Heart right ventricle (tissue), 16 donors: Measurements from ENCODE around the gene NHSL2. TPM values are rescaled to one million over a fixed set of nuclear protein-coding genes. Genes with fewer than 3 reads are reported as not detected.

Source experiments
- ATAC-seq, 8 donors: fragments of 200-7000 bp; cut with Tn5 transposase; one replicate each; pipeline ENCODE4 v1.9.1; 2020; ENCODE audit warnings: mild to moderate bottlenecking in 8 of 8, moderate library complexity in 8 of 8, moderate number of reproducible peaks in 1 of 8
- DNase-seq, 2 donors: peaks; one replicate each; pipeline ENCODE4 v3.0.0-alpha.2; 2020
- H3K27ac ChIP-seq, 10 donors: fragments of 200-600 bp; sonication (generic) in 2 of 10; one replicate each; pipeline versions ENCODE4 v1.5.0 to v1.8.0; 2020 to 2022; ENCODE audit warnings: mild to moderate bottlenecking in 3 of 10
- H3K27me3 ChIP-seq, 7 donors: fragments of 200-600 bp; one replicate each; pipeline ENCODE4 v1.8.0; 2021 to 2022; ENCODE audit warnings: mild to moderate bottlenecking in 2 of 7
- H3K36me3 ChIP-seq, 9 donors: fragments of 200-600 bp; sonication (generic) in 1 of 9; one replicate each; pipeline versions ENCODE4 v1.5.0 to v1.8.0; 2020 to 2022; ENCODE audit warnings: mild to moderate bottlenecking in 2 of 9
- H3K4me1 ChIP-seq, 9 donors: fragments of 200-600 bp; sonication (generic) in 1 of 9; one replicate each; pipeline versions ENCODE4 v1.5.0 to v1.8.0; 2020 to 2022; ENCODE audit warnings: mild to moderate bottlenecking in 4 of 9
- H3K4me3 ChIP-seq, 10 donors: fragments of 200-600 bp; sonication (generic) in 2 of 10; one replicate each; pipeline versions ENCODE4 v1.5.0 to v1.8.0; 2020 to 2022; ENCODE audit warnings: mild to moderate bottlenecking in 7 of 10, moderate library complexity in 2 of 10
- H3K9me3 ChIP-seq, 11 donors: fragments of 200-600 bp in 10 of 11; sonication (generic) in 2 of 11; one replicate each; pipeline versions ENCODE4 v1.5.0 to v1.8.0; 2013 to 2022; ENCODE audit warnings: mild to moderate bottlenecking in 2 of 11, control low read depth in 1 of 11, moderate library complexity in 1 of 11
- WGBS, 2 donors: extraction: QIAGEN DNeasy Blood & Tissue Kit; methylation state at CpG; one replicate each; pipeline ENCODE4 v1.1.7; 2013; ENCODE audit warnings: inconsistent platforms in 1 of 2; 5-methylcytosine and 5-hydroxymethylcytosine counted together
- intact Hi-C, 10 donors: fragments of 100-400 bp; cut with DNase I; formaldehyde crosslinking; loops; one replicate each; pipeline versions ENCODE4 v1.11.1 to v1.14.2; 2022
- polyA plus RNA-seq, 2 donors: library from polyadenylated mRNA; stranded (reverse); fragments of 200-250 nt; gene quantifications; one replicate each; pipeline ENCODE4 v1.2.3, GENCODE V29; 2013
- total RNA-seq, 10 donors: library from RNA; stranded (reverse); fragmentation: NEBNext Ultra II Directional in 3 of 10; extraction: Animal tissue kit (Norgen Biotek cat#: 25700) in 3 of 10; gene quantifications; one replicate each; pipeline versions ENCODE4 v1.2.1 to v1.2.4, GENCODE V29; 2021 to 2023
- TF ChIP-seq, protein P1 (sequence below), 9 donors: fragments of 200-600 bp; sonication (generic) in 2 of 9; IDR thresholded peaks; one replicate each; pipeline versions ENCODE4 v1.5.0 to v1.8.0; 2021 to 2022; ENCODE audit warnings: antibody characterized with exemption in 9 of 9, mild to moderate bottlenecking in 5 of 9, moderate library complexity in 1 of 9
- donor health status: Arrhythmogenic right ventricular cardiomyopathy.
- donor health status: ischemic (EF 13 %, LVEDD 7.1; RV severe dilation, severe dysfunction).
- donor health status: healthy with polysubstance abuse.
- donor health status: DM: no; HTN: yes; CAD: no.
- donor health status: DM: no; HTN: no; CAD: no.
- donor health status: ischemic (EF 25% LVEDD 6.9; RV normal size, moderate dysfunction).
- donor health status: ischemic (EF 25% LVEDD 5.7; RV mildly dilated, moderate dysfunction).
- donor health status: healthy.
- donor health status: DM: yes; HTN: yes; CAD: no.
- donor health status: Ischemic cardiomyopathy.
- donor health status: ischemic (EF 35%, LVEDD 5.7; RV mildly dilated, moderate dysfunction).
- donor health status: nonischemic (EF 11% LVEDD 7.7; RV severe dilation, severe dysfunction).
- donor health status: DM: yes; HTN: yes; CAD: no.
- donor health status: PGD.
- donor health status: ischemic (EF 29% LVEDD 5.4; RV normal size, mild dysfunction).
- donor health status: nonischemic (EF 23%, LVEDD 6.1; RV moderate dilation, normal function).

Gene NHSL2
- total and polyA plus RNA-seq, 12 donors = 0.86 to 8.4 (median 6.2) TPM

DNA sequence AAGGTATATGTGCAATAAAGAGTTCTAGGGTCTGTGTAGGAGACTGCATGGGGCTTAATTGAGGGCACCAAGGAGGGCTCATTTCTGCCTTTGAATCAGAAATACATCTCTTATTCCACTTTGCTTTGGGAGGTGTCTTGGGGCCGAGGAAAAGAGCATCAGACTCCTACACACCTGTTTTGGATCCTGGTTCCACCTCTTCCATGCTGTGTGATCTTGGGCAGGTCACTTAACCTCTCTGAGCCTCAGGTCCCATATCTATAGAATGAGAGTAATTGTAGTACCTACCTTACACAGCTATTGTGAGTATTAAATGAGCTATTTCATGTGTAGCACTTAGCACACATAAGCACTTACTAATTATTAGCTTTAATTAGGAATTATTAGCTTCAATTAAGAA is 120.5 kb downstream of the NHSL2 start:
- ATAC-seq (no peak), DNase-seq (no peak)
- H3K36me3 ChIP-seq = no peaks in the 10 kb centered on the region
- H3K27ac ChIP-seq = no peak overlapping the region
- peaks cover 0 to 9% (median 0%) of the 10 kb centered on the region in 9 donors for H3K4me1 ChIP-seq
- H3K9me3 ChIP-seq = peaks cover 0 to 6% (median 0%) of the 10 kb centered on the region in 11 donors
- 89 to 100% methylated on average over 1 of the region's 1 CpG for WGBS, 2 donors
- no peak overlapping the region for H3K4me3 ChIP-seq
- intact Hi-C loops = no loop called here
- peaks cover 0 to 44% (median 0%) of the 10 kb centered on the region in 7 donors for H3K27me3 ChIP-seq
- TF ChIP-seq, protein P1, sequence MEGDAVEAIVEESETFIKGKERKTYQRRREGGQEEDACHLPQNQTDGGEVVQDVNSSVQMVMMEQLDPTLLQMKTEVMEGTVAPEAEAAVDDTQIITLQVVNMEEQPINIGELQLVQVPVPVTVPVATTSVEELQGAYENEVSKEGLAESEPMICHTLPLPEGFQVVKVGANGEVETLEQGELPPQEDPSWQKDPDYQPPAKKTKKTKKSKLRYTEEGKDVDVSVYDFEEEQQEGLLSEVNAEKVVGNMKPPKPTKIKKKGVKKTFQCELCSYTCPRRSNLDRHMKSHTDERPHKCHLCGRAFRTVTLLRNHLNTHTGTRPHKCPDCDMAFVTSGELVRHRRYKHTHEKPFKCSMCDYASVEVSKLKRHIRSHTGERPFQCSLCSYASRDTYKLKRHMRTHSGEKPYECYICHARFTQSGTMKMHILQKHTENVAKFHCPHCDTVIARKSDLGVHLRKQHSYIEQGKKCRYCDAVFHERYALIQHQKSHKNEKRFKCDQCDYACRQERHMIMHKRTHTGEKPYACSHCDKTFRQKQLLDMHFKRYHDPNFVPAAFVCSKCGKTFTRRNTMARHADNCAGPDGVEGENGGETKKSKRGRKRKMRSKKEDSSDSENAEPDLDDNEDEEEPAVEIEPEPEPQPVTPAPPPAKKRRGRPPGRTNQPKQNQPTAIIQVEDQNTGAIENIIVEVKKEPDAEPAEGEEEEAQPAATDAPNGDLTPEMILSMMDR (IDR thresholded peaks at IDR 0.05) = no peak

DNA sequence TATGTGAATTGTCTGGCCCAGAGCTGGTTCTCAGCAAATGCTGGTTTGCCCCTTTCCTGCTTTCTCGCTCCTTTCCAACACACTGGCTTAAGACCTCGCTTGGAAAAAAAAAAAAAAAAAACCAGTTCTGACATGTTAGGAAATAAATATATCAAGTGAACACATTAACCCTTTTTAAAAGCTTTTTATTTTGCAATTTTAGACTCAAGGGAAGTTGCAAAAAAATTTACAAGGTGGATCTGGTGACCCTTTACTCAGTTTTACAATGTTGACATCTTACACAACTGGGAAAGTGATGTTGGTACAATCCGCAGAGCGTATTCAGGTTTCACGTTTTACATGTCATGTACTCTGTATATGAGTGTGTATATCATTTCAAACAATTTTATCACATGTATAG is 121.0 kb downstream of the NHSL2 start:
- Histone ChIP-seq H3K27ac (no peak overlapping the region), H3K4me1 (peaks cover 0 to 9% (median 0%) of the 10 kb centered on the region in 9 donors), H3K9me3 (peaks cover 0 to 11% (median 0%) of the 10 kb centered on the region in 11 donors), H3K36me3 (no peaks in the 10 kb centered on the region), H3K4me3 (no peak overlapping the region), H3K27me3 (peaks cover 0 to 49% (median 0%) of the 10 kb centered on the region in 7 donors)
- no peak for ATAC-seq
- no peak for DNase-seq
- TF ChIP-seq, protein P1 (IDR thresholded peaks at IDR 0.05) = no peak
- intact Hi-C loops = no loop called here
- WGBS, 2 donors = 80 to 88% methylated on average over 5 of the region's 5 CpGs

GRCh38 chrX:72037601-72038000 is 127.0 kb downstream of the NHSL2 start:
- Histone ChIP-seq H3K27me3 (peaks cover 0 to 55% (median 0%) of the 10 kb centered on the region in 7 donors), H3K9me3 (peaks cover 0 to 11% (median 0%) of the 10 kb centered on the region in 11 donors), H3K27ac (no peak overlapping the region), H3K4me1 (peaks cover 0 to 17% (median 0%) of the 10 kb centered on the region in 9 donors), H3K4me3 (no peak overlapping the region), H3K36me3 (no peaks in the 10 kb centered on the region)
- TF ChIP-seq, protein P1 (IDR thresholded peaks at IDR 0.05) = no peak
- intact Hi-C loops = no loop called here
- 90 to 98% methylated on average over 2 of the region's 2 CpGs for WGBS, 2 donors
- ATAC-seq = no peak
- no peak for DNase-seq

- H3K4me1 ChIP-seq = peaks cover 0 to 22% (median 0%) of the 10 kb centered on the region in 9 donors
- peaks cover 0 to 60% (median 0%) of the 10 kb centered on the region in 7 donors for H3K27me3 ChIP-seq
- H3K4me3 ChIP-seq = no peak overlapping the region
- H3K9me3 ChIP-seq = peaks cover 0 to 11% (median 0%) of the 10 kb centered on the region in 11 donors
- TF ChIP-seq, protein P1 (IDR thresholded peaks at IDR 0.05) = no peak
- no peak overlapping the region for H3K27ac ChIP-seq
- H3K36me3 ChIP-seq = no peaks in the 10 kb centered on the region
- WGBS, 2 donors = 89 to 95% methylated on average over 4 of the region's 4 CpGs
- ATAC-seq (no peak), DNase-seq (no peak)
- intact Hi-C loops = no loop called here
Observed at GRCh38 chrX:72038016-72038415, 127.4 kb downstream of the NHSL2 start.
